Activated CD8-positive, alpha-beta memory T cell treated with anti-CD3 and anti-CD28 coated beads for 1 hour (primary cell): ENCODE measurements around the gene NTM.
"Not testable (repeated sequence)": the region's sequence is repeated elsewhere in the genome, so short reads cannot be mapped to it uniquely, and the experiment has no call there.

ENCODE experiments used
- DNase-seq, 2 donors: peaks; one replicate each; pipeline ENCODE4 v3.0.0-alpha.2; 2020; ENCODE audit warnings: low read depth in 1 of 2; ENCODE audit errors: extremely low read depth in 1 of 2

Gene NTM

GRCh38 chr11:131663405-131664200 lies 293.2 kb downstream of the NTM start:
- DNase-seq = no peak

- no peak for DNase-seq
Measured at GRCh38 chr11:131664293-131664692, 293.9 kb downstream of the NTM start.

- no peak for DNase-seq
Measured at GRCh38 chr11:131664816-131665215, 294.4 kb downstream of the NTM start.

GRCh38 chr11:131665344-131665968 lies 295.0 kb downstream of the NTM start:
- DNase-seq = no peak

- no peak for DNase-seq
Measured at GRCh38 chr11:131666006-131666405, 295.6 kb downstream of the NTM start.

GRCh38 chr11:131666617-131667016 lies 296.2 kb downstream of the NTM start:
- DNase-seq = no peak

GRCh38 chr11:131667566-131667965 lies 297.2 kb downstream of the NTM start:
- DNase-seq = no peak

GRCh38 chr11:131668500-131669400 lies 298.3 kb downstream of the NTM start:
- no peak for DNase-seq

- no peak for DNase-seq
Measured at GRCh38 chr11:131669401-131669780, 299.0 kb downstream of the NTM start.

GRCh38 chr11:131670876-131671275 lies 300.5 kb downstream of the NTM start:
- DNase-seq = no peak

- no peak for DNase-seq
Measured at GRCh38 chr11:131671320-131671719, 300.9 kb downstream of the NTM start.

- no peak for DNase-seq
Measured at GRCh38 chr11:131671734-131672133, 301.3 kb downstream of the NTM start.

GRCh38 chr11:131672191-131672590 lies 301.8 kb downstream of the NTM start:
- DNase-seq = no peak

GRCh38 chr11:131674051-131674755 lies 303.8 kb downstream of the NTM start:
- no peak for DNase-seq

GRCh38 chr11:131675121-131675888 lies 304.9 kb downstream of the NTM start:
- no peak for DNase-seq

GRCh38 chr11:131677828-131678470 lies 307.5 kb downstream of the NTM start:
- no peak for DNase-seq

GRCh38 chr11:131678658-131679340 lies 308.4 kb downstream of the NTM start:
- DNase-seq = no peak

GRCh38 chr11:131680448-131680847 lies 310.0 kb downstream of the NTM start:
- DNase-seq = not testable (repeated sequence)

- no peak for DNase-seq
Measured at GRCh38 chr11:131681920-131682319, 311.5 kb downstream of the NTM start.
